NCI-H187 treated with DMSO at 0.1 percent for 48 hours (cell line): Measurements from ENCODE around the gene KRT73.

ENCODE experiments used
- DNase-seq: peaks from one replicate; lab custom pipeline; 2025; lab: John Stamatoyannopoulos, UW

The KRT73 gene

DNA sequence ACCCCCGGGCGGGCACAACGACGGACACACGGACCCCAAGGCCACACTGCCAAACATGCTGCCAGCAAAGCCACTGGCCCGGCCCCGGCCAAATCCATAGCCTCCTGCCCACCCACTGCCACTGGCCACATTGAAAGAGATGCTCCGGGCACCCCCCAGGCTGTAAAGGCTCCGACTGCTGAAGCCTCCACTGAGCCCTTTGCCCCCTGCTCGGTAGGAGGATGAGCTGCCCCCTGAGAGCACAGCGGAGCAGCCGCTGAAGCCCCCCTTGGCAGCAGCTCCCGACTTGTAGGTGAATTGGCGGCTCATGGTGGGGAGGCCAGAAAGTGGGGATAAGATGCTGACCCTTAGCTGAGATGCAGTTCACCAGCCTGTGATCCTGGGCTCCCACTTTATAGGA, at the start of gene KRT73:
Gene KRT73, minus strand, starts transcription at position 344 of the 400 bp plus-strand sequence. Its CDS starts 35 bp downstream, at position 309.
- DNase-seq: no peak

DNA sequence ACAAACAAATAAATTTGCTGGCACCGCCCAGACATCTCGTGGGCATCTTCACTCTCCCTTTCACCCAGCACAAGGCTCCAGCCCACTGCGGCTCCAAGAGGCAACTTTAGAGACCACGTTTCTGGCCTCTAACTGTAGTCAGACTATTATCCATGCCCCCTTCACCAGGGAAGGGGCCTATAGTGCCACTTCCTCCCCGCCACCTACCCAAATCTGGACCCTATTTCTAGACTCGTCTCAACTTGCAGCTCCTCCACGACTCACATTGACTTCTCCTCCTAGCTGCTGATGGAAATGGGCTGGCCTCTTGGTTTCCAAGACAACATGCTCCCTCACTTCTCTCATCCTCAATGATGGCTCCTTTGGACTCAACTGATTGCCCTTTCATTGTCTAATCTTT, 49.6 kb upstream of the KRT73 start:
- DNase-seq: no peak

DNA sequence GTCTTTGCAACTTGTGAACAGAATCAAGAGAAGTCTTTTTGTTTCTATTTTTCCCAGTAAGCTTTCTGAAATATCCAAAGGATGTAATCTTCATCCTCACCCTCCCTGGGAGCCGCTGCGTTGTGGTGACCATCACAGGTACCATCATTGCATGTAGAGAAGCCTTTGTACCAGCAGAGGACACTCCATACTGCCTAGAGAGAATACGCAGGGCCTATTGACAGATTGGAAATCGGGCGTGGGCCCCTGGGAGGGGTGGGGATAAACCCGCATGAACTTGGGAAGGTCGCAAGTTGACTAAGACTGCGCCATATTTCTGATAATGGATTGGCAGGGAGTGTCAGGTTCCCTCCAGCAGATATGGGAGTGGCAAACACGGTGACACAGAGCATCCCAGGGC, 49.1 kb upstream of the KRT73 start:
- no peak for DNase-seq

DNA sequence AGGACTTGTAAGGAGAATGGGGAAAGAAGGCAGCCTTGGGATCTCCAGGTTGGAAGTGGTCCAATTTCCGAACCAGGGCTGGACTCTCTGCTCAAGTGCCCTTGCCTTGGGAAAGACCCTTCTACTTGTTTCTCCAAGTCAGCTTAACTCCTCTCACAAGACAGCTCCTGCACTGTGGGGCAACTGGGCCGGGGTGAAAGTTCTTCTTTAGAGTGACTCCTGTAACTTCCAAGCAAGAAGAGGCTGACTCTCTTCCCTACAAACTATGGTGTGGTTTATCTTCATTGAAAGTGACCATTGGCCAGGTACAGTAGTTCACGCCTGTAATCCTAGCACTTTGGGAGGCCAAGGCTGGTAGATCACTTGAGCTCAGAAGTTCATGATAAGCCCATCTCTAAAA, 48.1 kb upstream of the KRT73 start:
- DNase-seq: no peak

DNA sequence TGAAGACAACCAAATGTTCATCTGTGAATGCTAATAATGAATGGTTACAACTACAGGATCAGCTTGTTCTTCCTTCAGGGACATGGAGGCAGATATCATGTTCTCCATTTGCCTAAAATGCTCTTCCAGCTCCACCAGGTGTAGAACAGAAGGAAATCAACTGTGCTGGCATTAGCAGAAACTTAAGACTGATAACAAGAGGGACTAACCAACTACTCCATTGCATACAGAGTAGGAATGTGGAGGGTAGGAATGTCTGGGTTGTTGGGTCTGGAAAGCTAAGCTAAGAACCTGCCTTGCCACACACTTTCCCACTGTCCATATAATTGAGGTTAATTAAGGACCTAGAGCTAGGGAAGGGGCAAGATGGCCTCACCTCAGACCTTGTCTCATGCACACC, 45.1 kb upstream of the KRT73 start:
- no peak for DNase-seq

DNA sequence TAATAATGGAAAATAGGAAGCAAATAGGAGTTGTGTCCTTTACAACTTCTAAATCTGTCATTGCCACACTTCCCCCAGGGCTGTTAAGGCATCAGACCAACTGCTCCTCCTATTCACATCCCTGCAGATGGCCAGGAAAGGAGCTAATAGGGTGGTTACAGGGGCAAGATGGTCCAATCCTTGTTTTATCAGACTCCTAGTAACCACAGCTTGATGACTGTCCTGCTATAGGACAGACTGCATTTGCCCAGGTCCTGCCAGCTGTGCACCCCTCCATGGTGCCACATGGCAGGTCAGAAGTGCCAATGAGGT, 44.5 kb upstream of the KRT73 start:
- DNase-seq: no peak

DNA sequence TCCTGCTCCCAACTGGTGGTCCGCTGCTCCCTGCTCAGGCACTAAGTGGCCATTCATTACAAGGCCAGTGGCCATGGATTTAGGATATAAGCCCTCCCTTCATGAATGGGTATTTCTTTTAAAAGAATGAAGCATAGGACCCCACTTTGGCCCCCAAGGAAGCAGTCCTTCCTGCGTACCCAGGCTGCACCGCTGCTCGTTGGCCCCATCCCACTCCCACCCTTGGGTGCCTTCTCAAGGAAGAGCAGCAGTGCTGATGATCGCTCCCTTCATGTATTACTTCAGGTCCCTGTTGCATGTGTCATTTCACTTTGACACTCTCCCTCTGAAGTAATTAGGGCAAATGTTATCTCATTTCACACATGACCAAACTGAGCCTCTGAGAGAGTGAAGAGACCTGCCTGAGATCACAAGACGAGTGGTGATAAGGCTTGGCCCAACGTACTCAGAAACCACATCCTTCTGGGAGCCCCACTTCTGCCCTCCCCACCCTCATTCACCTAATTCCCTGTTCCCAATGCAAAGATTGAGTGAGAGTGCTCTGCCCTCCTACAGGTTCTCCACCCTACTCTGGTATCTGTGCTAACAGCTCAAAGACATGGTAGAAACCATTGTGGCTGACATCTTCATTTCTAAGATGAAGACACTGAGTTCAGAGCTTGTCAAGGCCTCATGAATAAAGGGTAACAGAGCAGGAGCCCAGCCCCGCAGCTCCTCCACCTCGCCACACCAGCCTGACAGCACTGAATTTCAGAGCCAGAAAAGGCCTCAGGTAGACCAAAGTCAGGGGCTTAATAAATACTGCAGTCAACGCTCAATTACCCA, 43.9 kb upstream of the KRT73 start:
- no peak for DNase-seq

DNA sequence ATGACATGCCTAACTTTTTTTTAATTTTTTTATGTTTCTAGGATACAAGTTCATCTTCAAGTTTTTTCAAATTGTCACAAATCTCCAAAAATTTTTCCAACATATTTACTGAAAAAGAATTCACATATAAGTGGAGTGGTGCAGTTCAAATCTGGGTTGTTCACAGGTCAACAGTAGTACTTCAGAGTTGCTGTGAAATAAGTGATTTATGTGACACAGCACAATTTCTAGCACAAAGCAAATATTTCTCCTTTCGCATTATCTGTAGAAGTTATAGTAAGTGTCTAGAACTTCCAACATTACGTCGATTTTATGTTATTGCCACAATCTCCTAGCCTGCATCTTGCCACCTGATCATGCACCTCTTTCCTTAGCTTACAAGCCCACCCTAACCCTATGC, 43.3 kb upstream of the KRT73 start:
- no peak for DNase-seq

DNA sequence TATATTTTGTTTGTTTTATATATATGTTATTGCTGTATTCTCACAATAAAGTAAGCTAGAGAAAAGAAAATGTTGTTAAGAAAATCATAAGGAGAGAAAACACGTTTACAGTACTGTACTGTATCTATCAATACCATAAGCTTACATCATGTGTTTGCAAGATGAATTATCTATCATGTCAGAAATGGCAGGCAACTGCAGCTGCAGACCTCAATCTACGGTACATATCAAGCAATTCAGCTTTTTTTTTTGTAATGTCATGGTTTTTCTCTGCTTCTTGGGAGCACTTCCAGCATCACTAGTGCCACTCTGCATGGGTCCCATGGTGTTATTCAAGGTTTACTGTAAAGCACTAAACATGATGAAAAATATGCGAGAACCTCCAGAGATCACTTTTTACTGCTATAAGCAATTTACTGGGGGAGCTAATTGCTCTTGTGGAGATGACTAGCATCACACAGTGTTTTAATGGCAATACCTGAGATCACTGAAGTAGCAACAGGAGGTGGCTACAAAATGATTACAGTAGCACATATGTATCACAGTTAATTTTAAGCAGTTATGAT, 42.7 kb upstream of the KRT73 start:
- no peak for DNase-seq

DNA sequence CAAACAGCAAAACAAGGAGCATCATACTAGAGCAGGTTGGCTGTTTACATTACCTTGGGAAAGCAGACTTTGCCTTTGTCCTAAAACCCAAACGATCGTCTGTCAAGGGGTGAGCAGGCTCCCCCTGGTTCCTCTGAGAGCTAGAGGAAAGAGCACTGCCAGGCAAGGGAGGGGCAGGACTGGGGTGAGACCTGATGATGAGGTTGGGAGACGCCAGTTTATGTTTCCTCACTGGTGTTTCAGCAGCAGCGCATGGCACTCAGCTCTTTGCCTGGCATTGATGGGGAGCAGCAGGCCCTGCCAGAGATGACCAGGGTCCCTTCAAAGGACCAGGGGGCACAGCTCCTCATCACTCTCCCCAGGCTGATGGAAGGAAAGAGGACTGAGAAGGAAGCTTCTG, 41.6 kb upstream of the KRT73 start:
- DNase-seq: no peak

DNA sequence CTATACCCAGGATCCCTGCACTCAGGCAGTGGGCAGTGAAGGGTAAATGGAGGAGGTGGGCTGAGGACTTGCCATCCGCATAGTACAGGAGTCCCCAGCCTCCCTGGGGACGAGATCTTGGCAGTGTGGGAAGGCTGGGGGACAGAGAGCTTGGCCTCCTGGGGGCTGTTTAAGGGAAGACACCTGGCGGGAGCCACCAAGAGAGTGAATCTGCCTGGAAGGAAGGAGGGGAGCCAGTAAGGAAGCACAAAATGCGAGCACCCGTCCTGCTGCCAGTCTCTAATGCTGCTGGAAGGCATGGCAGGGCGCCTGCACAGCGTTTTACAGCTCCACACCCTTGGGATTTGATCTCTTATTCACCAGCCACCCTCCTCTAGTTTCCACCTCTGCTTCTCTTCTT, 41.0 kb upstream of the KRT73 start:
- DNase-seq: no peak

DNA sequence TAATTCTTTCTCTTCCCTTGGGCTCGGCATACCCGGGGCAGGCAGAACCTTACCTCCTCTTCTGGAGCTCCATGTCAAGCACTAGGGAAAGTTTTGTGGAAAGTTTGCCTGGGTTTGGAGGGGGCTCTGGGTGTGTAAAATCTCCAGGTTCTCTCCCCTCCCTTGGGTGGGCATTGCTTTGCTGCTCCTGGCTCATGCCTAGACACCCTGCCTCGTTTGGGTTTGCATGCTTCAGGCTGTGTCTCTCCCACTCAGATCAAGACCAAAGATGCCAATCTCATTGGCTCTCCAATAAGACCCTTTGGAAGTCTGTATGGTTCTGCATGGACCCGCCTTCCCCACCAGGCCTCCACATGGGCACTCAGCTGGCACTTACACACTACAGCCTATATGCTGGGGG, 39.8 kb upstream of the KRT73 start:
- no peak for DNase-seq

DNA sequence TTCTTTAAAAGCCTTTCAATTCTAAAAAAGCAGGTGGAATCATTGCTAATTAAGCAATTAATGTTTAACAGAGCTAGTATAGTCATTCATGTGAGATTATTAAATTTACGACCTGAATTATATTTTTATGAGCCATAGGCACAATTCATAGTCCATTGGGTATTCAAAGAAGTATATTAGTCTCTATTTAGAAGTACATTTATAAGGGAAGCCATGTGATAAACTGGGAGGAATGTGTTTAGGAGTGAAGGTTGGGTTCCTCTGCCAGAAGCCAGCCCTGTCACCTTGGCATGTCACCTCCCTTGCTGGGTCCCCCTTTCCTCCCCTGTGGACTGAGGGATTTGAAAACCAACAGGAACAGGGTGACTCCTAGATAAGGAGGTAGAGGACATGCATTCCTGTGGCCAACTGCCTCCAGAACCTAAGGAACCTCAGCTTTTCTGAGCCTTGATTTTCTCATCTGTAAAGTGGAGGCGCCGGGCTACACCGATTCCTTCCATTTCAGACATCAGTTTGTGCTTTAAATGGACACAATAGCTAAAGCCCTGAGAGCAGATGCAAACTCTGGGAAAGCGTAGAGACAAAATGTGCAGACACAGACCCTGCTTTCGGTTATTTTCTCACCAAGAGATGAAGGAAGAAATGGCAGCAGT, 39.0 kb upstream of the KRT73 start:
- DNase-seq: no peak

DNA sequence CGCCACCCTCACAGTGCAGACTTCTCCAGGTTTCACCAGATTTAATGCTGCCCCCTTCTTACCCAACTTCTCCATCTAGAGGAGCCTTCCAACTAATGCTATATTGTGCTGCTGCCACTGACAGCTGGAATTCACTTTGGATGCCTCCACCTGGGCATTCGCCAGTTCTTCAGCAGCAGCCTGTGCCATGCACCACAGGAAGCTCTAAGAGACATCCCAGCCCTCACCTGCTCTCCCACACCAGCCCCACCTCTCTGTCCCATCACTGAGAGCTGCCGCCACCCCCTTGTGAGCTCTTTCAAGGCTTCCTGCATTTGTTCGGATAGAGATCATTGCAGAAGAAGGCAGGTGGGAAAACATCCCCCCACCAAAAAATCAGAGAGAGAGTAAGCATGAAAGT, 38.3 kb upstream of the KRT73 start:
- no peak for DNase-seq

DNA sequence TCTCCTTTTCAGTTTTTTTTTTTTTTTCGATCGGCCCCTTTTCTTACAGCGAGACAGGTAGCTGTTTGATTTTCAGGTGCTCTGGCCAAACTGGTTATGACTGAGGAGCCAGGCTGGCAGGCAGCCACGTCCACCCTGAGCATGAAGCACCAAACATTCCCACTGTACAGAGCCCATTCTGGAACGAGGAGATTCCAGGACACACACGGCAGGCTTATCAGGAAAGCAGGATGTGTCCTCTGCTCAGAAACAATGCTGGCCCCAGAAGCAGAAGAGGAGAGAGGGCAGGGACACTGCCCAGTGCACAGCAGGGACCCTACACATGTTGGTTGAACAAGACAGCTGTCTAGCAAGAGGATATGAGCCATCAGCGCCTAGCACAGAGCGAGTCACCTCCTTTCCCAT, 37.4 kb upstream of the KRT73 start:
- DNase-seq: no peak

DNA sequence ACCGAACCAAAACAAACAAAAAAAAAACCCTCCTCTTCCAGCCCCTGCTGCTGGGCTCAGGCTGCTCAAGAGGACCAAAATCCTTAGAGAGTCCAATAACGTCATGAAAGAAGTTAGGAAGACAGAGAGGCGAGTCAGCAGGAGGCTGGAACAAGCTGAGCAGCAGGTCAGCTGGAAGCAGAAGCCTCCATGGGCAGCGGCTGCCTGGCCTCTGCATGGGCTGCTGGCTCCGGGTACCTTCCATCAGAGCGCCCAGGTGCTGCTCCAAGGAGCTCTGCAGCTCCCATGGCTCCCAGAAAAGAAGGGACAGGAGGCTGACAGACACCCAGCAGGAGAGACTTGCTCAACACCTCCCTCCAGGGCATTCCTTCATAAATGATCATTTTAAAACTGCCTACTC, 36.9 kb upstream of the KRT73 start:
- DNase-seq: no peak

DNA sequence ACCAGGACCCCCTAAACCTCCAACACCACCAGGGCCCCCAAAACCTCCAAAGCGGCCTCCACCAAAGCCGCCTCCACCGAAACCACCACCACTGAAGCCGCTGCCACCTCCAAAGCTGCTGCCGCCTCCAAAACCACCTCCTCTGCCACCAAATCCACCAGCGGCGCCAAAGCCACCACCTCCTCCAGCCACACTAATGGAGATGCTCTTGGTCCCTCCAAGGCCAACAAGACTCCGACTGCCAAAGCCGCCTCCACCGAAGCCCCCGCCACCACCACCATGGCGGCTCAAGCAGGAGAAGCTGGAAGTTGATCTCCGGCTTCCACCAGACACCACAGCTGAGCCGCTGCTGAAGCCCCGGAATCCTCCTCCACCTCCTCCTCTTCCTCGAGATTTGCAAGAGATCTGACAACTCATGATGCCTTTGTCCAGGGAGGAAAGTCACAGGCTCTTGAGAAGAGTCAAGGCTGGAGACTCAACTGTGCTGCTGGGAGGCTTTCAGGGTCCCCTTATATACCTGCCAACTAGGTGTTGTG, 33.4 kb upstream of the KRT73 start, which contains the start of gene KRT2:
Gene KRT2, minus strand, starts transcription at position 486 of the 536 bp plus-strand sequence. Its CDS starts 69 bp downstream, at position 417.
- no peak for DNase-seq

DNA sequence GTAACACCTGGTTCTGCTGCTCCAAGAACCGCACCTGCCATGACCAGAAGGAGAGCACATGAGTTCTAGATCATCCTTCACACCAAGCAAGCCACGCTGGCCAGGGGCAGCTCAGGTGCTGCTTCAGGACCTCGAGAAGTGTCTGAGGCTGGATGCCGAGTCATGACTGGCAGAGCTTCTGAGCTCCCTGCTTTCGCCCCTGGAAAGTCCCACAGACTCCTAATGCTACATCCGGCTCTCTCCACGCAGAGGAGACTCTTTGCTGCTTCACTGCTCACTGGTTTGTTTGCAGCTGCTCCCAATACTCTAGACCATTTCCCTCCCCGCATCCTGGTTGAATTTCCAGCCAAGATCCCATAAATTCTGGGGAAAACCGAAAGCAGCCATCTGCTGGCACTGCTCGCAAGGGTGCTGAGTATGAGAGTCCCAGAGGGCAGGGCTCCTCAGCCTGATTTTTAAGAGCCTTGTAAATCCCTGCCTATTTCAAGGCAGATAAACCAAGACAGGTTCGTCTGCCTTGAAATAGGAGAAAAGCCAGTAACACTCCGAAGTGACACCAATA, 32.2 kb upstream of the KRT73 start:
- no peak for DNase-seq

DNA sequence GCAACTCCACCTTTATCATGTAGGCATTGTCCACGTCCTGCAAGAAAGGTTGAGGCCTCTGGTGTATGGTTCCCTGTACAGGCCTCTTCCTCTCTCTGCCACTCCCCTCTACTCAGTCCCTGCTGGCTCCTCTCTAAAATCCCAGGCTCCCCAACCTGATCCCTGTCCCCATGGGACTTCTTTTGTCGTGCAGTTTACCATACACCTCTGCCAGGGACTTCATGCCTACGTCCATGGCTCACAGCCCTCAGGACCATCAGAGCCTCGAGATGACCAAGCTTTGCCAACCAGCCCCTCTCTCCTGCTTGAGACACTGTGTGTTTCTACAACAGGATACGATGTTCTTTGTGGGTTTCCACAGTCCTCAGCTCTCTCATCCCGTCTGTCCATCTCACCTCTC, 30.7 kb upstream of the KRT73 start:
- no peak for DNase-seq

DNA sequence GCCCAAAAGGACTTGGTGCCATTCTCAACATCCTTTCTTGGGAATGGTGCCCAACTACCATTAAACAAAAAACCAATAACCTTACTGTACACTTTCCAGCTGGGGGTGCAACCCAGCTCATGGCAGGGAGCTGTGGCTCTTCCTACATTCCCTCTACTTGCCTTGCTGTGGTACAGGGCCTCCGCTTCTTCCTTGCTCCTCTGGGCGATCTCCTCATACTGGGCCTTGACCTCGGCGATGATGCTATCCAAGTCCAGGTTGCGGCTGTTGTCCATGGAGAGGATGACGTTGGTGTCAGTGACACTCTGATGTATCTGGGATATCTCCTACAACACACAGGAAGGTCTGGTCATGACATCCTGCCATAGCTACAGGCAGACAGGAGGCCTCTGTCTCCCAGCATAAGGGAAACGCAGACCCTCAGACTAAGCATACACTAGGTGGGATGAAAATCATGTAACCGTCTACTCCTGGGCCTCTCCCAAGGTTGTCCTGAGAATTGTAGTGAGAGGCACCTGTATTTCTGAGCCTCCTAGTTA, 29.7 kb upstream of the KRT73 start:
- DNase-seq: no peak

DNA sequence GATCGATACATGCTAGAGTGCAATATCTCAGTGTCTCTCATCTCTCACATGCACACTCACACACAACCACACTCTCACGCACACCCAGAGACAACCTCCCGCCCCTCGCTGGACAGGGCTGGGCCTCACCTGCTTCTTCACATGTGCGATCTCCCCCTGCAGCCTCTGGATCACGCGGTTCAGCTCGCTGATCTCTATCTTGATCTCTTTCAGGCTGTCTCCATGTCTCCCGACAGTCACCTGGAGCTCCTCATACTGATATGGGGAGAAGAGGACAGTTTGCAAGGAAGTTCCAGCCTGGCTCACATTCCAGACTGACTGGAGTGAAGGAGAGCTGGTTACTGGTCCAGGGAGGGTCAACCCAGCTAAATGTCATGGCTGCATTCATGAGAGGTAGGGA, 29.2 kb upstream of the KRT73 start:
- no peak for DNase-seq

DNA sequence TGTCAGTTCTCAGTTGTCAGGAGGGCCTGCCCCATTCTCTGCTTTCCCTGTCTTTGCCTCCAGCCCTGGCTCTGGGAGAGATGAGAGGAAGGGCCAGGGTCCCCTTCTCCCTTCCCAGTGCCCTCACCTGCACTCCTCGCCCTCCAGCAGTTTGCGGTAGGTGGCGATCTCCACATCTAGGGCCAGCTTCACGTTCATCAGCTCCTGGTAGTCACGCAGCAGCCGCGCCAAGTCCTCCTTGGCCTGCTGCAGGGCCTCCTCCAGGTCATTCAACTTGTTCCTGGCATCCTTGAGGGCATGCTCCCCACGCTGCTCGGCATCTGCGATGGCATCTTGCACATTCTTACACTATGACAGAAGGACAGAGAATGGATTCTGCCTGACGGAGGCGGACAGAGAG, 28.3 kb upstream of the KRT73 start:
- no peak for DNase-seq

DNA sequence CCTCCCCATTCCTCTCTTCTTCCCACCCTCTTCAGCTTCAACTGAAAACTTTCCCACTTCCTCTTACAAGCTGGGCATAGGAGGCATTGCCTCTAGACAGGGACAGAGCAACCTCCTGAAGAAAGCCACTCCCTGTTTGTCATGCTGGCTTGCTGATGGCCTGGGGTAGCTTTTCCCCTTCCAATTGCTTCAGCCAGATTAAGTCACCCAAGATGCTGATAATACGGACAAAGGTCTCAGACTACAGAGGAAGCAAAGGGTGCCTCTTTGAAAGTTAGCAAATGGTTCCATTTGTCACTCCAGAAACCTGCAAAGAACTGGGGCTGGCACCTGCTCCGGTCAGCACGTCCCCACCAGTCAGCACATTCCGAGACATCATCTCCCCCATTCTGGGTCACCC, 27.6 kb upstream of the KRT73 start:
- DNase-seq: no peak
